Gastrocnemius medialis (tissue), 4 donors: Measurements from ENCODE around the gene SLC22A12. TPM values are rescaled to one million over a fixed set of nuclear protein-coding genes. Genes with fewer than 3 reads are reported as not detected.

Experiments
- ATAC-seq, 2 donors: fragments of 150-250 bp; one replicate each; pipeline ENCODE4 v1.9.1; 2016
- DNase-seq, 2 donors: peaks; one replicate each; pipeline ENCODE4 v3.0.0-alpha.2; 2019
- H3K27ac ChIP-seq, 4 donors: fragments of 200-600 bp; sonication (generic); 1 replicate in 1 of 4; 2 replicates in 3 of 4; pipeline ENCODE4 v1.5.1; 2016 to 2018; ENCODE audit warnings: mild to moderate bottlenecking in 2 of 4, moderate library complexity in 1 of 4
- H3K27me3 ChIP-seq, 3 donors: fragments of 200-600 bp; sonication (generic) in 2 of 3; 1 replicate in 1 of 3; 2 replicates in 2 of 3; pipeline versions ENCODE4 v1.5.1 to v1.6.0; 2016 to 2019; ENCODE audit warnings: mild to moderate bottlenecking in 1 of 3, moderate library complexity in 1 of 3
- H3K36me3 ChIP-seq, 2 donors: fragments of 200-600 bp; sonication (generic) in 1 of 2; one replicate each; pipeline ENCODE4 v1.5.1; 2017 to 2018
- H3K4me1 ChIP-seq, 2 donors: fragments of 200-600 bp; sonication (generic) in 1 of 2; one replicate each; pipeline ENCODE4 v1.5.1; 2016 to 2017; ENCODE audit warnings: mild to moderate bottlenecking in 2 of 2
- H3K4me3 ChIP-seq, 4 donors: fragments of 200-600 bp; sonication (generic) in 3 of 4; 1 replicate in 1 of 4; 2 replicates in 3 of 4; pipeline ENCODE4 v1.5.1; 2016 to 2019; ENCODE audit warnings: mild to moderate bottlenecking in 2 of 4
- H3K9me3 ChIP-seq, 3 donors: fragments of 200-600 bp; sonication (generic) in 2 of 3; 1 replicate in 1 of 3; 2 replicates in 2 of 3; pipeline ENCODE4 v1.5.1; 2016 to 2019
- CTCF ChIP-seq, 5 experiments: fragments of 450-650 bp in 3 of 5; fragments of 200-600 bp in 2 of 5; sonication (generic) in 2 of 5; IDR thresholded peaks in 4 of 5; conservative IDR thresholded peaks in 1 of 5; 1 replicate in 4 of 5; 2 replicates in 1 of 5; pipeline ENCODE4 v1.5.1; 2016 to 2019; ENCODE audit warnings: antibody characterized with exemption in 5 of 5, mild to moderate bottlenecking in 3 of 5, moderate library complexity in 3 of 5
- POLR2A ChIP-seq, 2 donors: fragments of 450-650 bp; IDR thresholded peaks; one replicate each; pipeline ENCODE4 v1.6.1; 2017; ENCODE audit warnings: antibody characterized with exemption in 2 of 2, mild to moderate bottlenecking in 2 of 2, moderate library complexity in 2 of 2
- in situ Hi-C, 4 donors: fragments of 200-750 bp; cut with MboI; loops; one replicate each; pipeline versions ENCODE4 v1.15.0 to v1.8.0; 2017; ENCODE audit warnings: low sequenced_read_pairs in 4 of 4
- intact Hi-C: fragments of 100-400 bp; cut with DNase I; formaldehyde crosslinking; loops from one replicate; pipeline ENCODE4 v1.15.1; 2023; ENCODE audit warnings: low total_unique reads
- total RNA-seq, 4 donors: library from RNA; depleted of rRNA; stranded (reverse); fragments of >200 nt; gene quantifications; one replicate each; pipeline versions ENCODE4 v1.1.0 to v1.2.3, GENCODE V29; 2016

The SLC22A12 gene
- total RNA-seq, 4 donors from 2014 or later = not detected

- peaks cover 0 to 7% (median 3%) of the 10 kb centered on the region in 3 donors for H3K27me3 ChIP-seq
- no peaks in the 10 kb centered on the region for H3K9me3 ChIP-seq
- no peak for DNase-seq
- ATAC-seq = no peak
- no peak for TF ChIP-seq CTCF (IDR thresholded peaks at IDR 0.05 in 4 of 5, conservative IDR thresholded peaks at IDR 0.05 in 1 of 5)
- no peak for TF ChIP-seq POLR2A (IDR thresholded peaks at IDR 0.05)
- H3K27ac ChIP-seq = no peak overlapping the region
- no peaks in the 10 kb centered on the region for H3K36me3 ChIP-seq
- intact Hi-C loops = no loop called here
- in situ Hi-C loops = no loop called here
- no peak overlapping the region for H3K4me3 ChIP-seq
- H3K4me1 ChIP-seq = no peaks in the 10 kb centered on the region
Observed at GRCh38 chr11:64629103-64629502, 38.1 kb downstream of the SLC22A12 start.

- no peak overlapping the region for H3K27ac ChIP-seq
Observed at GRCh38 chr11:64629796-64630562, 39.0 kb downstream of the SLC22A12 start.

GRCh38 chr11:64631675-64632074, 40.7 kb downstream of the SLC22A12 start:
- Histone ChIP-seq H3K4me1 (no peaks in the 10 kb centered on the region), H3K27ac (no peak overlapping the region), H3K36me3 (no peaks in the 10 kb centered on the region), H3K4me3 (no peak overlapping the region), H3K9me3 (no peaks in the 10 kb centered on the region), H3K27me3 (peaks cover 3 to 10% (median 8%) of the 10 kb centered on the region in 3 donors)
- intact Hi-C loops (no loop called here), in situ Hi-C loops (no loop called here)
- DNase-seq (no peak), ATAC-seq (no peak)
- TF ChIP-seq CTCF (IDR thresholded peaks at IDR 0.05 in 4 of 5, conservative IDR thresholded peaks at IDR 0.05 in 1 of 5) (no peak), POLR2A (IDR thresholded peaks at IDR 0.05) (no peak)

More at GRCh38 chr11:64629796-64630562, 39.0 kb downstream of the SLC22A12 start:
- DNase-seq (no peak), ATAC-seq (no peak)
- TF ChIP-seq CTCF (IDR thresholded peaks at IDR 0.05 in 4 of 5, conservative IDR thresholded peaks at IDR 0.05 in 1 of 5) = no peak
- H3K36me3 ChIP-seq = no peaks in the 10 kb centered on the region
- intact Hi-C loops = no loop called here
- in situ Hi-C loops = no loop called here
- no peaks in the 10 kb centered on the region for H3K9me3 ChIP-seq
- peaks cover 0 to 7% (median 3%) of the 10 kb centered on the region in 3 donors for H3K27me3 ChIP-seq
- H3K4me1 ChIP-seq = no peaks in the 10 kb centered on the region
- no peak overlapping the region for H3K4me3 ChIP-seq

GRCh38 chr11:64632237-64632636, 41.2 kb downstream of the SLC22A12 start:
- in situ Hi-C loops = no loop called here

More at GRCh38 chr11:64632237-64632636, 41.2 kb downstream of the SLC22A12 start:
- H3K9me3 ChIP-seq = no peaks in the 10 kb centered on the region
- peaks cover 7 to 15% (median 14%) of the 10 kb centered on the region in 3 donors for H3K27me3 ChIP-seq
- H3K27ac ChIP-seq = no peak overlapping the region
- DNase-seq (no peak), ATAC-seq (no peak)
- no peaks in the 10 kb centered on the region for H3K36me3 ChIP-seq
- H3K4me3 ChIP-seq = no peak overlapping the region
- TF ChIP-seq CTCF (IDR thresholded peaks at IDR 0.05 in 4 of 5, conservative IDR thresholded peaks at IDR 0.05 in 1 of 5) = no peak
- TF ChIP-seq POLR2A (IDR thresholded peaks at IDR 0.05) = no peak
- intact Hi-C loops = no loop called here
- no peaks in the 10 kb centered on the region for H3K4me1 ChIP-seq
